GM18951 (cell line): Measurements from ENCODE around the gene IL32.

Source experiments
- POLR2A ChIP-seq: IDR thresholded peaks from 4 replicates; pipeline ENCODE4 v1.6.1; 2011; ENCODE audit warnings: mild to moderate bottlenecking; ENCODE audit not compliant: insufficient read length, insufficient read depth; ENCODE audit errors: extremely low read depth
- in situ Hi-C: fragments of 300-500 bp; cut with MboI; formaldehyde crosslinking; loops from one replicate; pipeline ENCODE4 v1.12.0; 2022; ENCODE audit warnings: low sequenced_read_pairs, mixed read lengths, inconsistent platforms; ENCODE audit not compliant: unreplicated experiment

Gene IL32

DNA sequence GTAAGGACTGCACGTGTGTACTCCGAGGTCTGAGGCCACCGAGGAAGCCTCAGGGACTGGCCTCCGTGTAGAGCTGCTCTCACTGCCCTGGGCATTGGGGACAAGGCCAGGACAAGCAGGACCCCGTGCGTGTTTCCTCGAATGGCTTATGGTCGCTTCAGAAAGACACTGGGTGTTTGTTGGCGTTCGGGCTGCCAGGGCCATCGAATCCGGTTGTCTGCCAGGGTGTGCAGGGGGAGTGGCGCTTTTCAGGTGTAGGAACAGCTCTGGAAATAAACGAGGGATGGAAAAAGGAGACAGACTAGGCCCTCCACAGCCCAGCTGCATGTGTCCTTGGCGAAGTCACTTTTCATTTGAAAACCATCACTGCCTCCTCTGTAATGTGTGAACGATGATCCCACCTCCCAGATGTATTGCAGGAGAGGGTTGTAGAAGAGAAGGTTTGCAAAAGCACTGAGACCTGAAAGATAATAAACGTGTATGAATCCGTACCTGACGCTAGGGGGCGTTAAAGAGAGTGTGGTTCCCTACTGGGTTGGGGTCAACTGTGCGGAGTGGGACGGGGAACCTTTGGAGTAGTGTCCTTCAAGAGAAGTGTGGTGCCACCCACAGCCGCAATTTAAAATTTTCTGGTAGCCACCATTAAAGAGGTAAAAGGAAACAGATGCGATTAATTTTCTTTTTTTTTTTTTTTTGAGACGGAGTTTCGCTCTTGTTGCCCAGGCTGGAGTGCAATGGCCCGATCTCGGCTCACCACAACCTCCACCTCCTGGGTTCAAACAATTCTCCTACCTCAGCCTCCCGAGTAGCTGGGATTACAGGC is 35.8 kb downstream of the IL32 start:
- no peak for TF ChIP-seq POLR2A

DNA sequence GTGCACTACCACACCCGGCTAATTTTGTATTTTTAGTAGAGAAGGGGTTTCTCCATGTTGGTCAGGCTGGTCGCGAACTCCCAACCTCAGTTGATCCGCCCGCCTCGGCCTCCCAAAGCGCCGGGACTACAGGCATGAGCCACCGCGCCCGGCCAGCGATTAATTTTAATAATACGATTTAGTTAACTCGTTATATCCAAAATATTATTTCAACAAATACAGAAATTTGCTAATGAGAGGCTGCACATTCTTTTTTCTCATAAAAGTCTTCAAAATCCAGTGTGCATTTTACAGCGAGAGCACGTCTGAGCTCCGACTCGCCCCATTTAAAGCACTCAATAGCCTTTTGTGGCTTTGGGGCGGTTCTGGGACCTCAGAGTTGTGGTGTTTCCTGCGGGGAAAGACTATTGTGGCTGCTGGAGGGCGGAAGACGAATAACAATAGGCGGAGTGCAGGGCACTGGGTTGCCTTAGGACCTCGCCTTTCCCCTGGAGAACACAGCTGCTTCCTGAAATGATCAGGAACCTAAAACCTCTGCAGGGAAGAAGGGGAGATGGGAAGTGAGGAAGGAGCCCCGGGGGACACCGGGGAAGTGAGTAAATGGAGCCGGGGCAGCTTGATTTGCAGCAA is 36.5 kb downstream of the IL32 start:
- no peak for TF ChIP-seq POLR2A
- in situ Hi-C loops: no loop called here

More for the DNA sequence above, 35.8 kb downstream of the IL32 start:
- in situ Hi-C loops: no loop called here

DNA sequence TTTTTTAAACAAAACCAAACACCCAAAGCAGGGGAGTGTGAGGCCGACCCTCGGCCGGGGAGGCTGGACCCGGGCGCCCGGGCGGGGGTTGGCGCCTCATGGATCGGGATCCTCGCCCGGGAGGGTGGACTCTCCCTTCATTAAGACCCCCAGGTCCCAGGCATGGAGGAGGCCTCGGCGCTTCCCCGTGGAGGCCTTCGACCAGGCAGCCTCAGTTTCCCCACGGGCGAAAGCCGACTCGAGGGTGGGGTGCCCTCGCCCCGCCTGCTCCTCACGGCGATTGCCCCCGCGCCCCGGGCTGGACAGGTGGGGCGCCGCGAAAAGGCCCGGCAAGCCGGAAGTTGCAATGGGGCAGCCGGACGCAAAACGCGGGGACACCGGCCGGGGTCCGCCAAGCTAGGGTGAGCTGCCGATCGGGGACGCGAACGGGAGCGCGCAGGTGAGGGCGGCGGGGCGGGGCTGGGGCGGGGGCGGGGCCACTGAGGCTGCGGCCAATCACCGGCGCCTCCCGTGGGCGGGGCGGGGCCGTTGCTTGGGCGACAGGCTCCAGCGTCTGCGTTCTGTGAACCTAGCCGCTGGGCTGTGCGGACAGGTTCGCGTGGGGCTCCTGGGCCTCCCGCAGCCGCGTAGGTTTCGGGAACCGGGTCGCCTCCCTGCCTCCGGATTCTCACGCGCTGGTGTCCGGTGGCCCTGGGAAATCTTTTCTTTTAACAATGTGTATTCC is 40.9 kb downstream of the IL32 start:
- peak; percentile 82 for TF ChIP-seq POLR2A
- in situ Hi-C loops: no loop called here

DNA sequence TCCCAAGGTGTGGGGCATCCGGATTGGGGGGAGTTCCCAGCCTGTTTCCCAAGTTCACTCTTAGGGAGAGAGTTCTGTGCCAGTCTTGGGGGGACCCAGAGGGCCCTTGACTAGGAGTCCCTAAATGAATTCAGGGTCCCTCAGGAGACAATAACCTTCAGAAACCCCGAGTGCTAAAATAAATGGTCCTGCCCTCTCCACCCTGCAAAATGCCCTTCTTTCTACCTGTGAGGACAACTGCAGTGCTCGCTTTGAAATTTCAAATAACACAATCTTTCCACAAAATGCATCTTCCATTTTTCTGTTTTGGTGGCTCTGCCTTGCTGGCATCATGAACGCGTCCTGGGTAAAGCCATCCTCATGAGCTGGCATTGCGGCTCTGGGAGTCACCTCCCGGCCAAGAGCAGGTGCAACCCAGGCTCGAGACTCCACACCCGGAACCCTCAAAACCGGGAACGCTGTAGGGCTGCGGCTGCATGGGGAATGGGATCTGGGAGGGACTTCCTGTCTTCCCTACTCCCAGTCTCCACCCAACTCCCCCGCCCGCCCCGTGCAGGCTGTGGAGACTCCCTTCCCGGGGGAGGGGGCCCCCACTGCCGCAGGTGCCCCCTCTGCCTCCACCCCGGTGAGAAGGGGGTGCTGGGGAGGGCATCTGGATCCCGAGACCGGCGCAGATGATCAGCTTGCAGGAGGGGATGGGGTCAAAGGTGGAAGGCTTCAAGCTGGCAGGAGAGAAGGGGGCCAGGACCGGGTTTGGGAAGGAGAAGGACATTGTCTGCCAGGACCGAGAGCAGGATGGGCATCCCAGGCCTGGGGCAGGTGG is 46.8 kb downstream of the IL32 start, which contains the start of gene ZNF205:
ZNF205 (plus strand) TSS at position 529 of the 823 bp plus-strand sequence. CDS start 845 bp downstream, outside the sequence.
- TF ChIP-seq POLR2A: peak; percentile 22
- in situ Hi-C loops: no loop called here

DNA sequence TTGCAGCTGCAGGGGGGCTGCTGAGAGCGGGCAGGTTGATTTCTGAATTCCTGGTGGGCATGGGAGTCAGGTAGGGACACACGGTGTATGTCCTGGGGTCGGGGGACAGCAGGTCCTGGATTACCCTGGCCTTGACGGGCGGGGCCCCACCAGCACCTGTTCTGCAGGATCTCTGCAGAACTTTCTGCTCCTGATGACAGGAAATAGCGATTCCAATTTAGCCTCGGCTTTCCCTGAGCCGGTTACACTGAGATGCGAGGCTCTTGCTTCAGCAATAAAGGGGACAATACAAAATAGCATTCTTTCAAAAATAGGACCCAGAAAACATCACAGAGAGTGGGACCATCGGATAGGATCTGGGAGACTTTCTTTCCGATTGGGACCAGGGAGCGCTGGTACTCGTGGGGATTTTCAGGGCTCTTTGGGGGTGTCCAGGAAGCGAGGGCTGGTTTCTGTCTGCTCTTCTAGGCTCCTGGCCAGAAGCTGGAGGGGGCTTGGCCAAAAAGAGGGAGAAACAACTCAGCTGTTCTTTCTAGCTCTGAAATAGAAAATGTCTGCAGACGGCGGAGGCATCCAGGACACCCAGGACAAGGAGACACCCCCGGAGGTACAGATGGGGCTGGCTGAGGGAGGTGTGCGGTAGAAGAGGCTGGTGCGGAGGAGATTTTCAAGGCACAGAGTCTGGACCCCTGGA is 47.6 kb downstream of the IL32 start:
- no peak for TF ChIP-seq POLR2A
- in situ Hi-C loops: no loop called here

DNA sequence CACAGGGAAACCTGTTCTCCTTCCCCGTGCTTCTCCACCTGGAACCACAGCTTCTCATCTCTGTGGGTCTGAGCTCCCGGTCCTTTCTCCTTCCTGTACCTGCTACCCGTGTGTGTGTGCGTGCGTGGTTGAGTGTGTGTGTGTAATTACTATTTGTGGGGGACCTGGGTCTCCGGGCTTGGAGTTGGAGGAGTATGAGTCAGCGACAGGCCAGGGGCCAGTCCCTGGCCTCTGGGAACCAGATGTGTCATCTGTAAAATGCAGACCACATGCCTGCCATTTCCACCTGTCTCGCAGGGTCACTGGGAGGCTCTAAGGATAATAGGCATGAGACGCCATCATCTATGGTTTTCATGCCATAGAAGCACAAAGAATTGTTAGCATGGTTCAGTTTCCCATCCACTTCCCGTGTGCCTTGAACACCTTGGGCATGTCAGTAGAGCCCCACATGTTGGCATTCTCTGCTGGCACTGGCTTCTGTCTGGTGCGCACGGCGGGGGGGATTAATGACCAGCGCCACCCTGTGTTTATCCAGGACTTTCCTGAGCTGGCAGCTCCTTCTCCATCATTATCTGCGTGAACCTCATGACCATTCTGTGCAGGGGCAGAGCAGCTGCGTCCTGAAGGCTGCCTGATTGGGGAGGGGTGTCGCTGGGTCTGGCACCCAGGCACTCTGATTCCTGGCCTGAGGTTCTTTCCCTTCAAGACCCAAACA is 48.5 kb downstream of the IL32 start:
- no peak for TF ChIP-seq POLR2A
- in situ Hi-C loops: no loop called here

DNA sequence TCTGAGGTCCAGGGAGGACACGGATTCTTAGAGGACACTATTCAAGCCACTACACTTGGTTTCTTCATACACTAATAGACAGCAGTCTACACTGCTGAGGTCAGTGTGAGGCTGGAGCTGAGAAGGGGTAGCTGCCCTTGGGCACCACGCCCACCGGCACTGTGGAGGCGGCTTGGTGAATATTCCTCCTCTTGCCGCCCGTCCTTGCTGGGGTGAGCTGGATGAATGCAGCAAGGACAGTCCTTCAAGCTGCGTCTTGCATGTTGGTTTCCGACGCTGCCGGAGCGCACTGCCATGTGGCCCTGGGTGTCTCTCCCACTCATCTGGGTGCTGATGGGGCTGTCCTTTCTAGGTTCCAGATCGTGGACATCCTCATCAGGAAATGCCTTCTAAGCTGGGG is 49.6 kb downstream of the IL32 start:
- in situ Hi-C loops: no loop called here
- no peak for TF ChIP-seq POLR2A

DNA sequence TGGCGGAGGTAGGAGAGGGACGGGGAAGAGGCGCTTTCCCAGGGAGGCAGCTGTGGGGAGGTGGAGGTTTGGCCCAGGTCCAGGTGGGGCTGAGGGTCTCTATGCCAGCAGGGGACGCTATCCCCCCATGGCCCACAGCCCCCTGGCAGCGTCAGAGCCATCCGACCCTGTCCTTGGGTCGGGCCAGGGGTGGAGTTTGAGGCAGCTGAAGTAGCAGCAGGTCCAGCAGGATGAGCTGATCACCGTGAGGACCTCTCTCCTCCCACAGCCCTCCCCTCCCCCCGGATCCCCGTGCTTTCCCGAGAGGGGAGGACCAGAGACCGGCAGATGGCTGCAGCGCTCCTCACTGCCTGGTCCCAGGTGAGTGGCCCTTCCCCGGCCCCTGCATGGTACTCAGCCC is 50.1 kb downstream of the IL32 start:
- no peak for TF ChIP-seq POLR2A
- in situ Hi-C loops: no loop called here

DNA sequence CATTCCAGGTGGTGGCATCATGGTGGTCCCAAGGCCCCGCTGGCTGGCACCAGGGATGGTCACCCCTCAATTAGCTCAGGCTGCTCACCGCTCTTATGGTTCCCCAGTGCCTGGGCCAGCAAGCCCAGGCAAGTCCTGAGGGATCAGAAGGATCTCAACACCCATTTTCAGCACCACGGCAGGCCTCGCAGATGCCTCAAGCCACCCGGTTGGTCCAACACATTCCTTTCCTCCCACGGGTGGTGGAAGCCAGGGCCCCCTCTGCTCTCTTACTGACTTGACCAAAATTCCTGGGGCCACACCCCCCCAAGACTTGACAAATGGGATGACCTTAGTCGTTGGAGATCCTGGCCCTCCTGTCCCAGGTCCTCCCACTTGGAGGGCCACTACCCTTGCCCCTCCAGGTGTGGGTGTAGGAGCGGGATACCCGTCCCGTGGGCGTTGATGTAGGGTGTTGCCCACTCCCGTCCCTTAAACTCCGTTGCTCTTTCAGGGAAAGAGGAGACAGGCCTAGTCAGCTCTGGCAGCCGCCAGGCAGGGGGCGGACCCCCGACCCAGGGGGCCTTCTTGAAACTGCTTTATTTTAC is 52.9 kb downstream of the IL32 start:
- in situ Hi-C loops: no loop called here
- TF ChIP-seq POLR2A: no peak

DNA sequence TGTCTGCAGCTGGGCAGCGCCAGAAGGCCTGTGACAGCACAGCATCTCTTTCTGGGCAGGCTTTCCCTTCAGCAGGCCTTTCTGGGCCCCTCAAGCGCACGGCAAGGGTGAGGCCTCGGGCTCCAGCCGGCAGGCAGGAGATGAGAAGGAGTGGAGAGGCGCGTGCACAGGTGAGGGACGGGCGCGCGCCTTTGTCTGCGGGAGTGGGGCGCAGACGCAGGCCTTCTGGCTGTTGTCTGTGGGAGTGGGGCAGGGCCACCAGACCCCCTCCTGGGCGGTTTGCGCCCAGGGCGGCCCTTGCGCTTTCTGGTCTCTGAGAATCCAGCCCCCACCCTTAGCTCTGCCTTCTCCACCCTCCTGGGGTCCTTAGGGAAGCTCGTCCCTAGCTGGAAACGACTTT is 53.4 kb downstream of the IL32 start:
- in situ Hi-C loops: no loop called here
- no peak for TF ChIP-seq POLR2A
